GM20000 (cell line): ENCODE measurements around the gene OR10A4.
"Not testable (repeated sequence)": the region's sequence is repeated elsewhere in the genome, so short reads cannot be mapped to it uniquely, and the experiment has no call there.

ENCODE experiments used
- DNase-seq: peaks from one replicate; pipeline ENCODE4 v3.0.0; 2012; ENCODE audit warnings: low spot score
- CTCF ChIP-seq: IDR thresholded peaks from 2 replicates; pipeline ENCODE4 v1.5.1; 2012; ENCODE audit warnings: mild to moderate bottlenecking, control low read depth; ENCODE audit errors: extremely low read depth, missing control alignments

Gene OR10A4

GRCh38 chr11:6875761-6876160, 664 bp upstream of the OR10A4 start:
- TF ChIP-seq CTCF, result no peak
- no peak for DNase-seq

GRCh38 chr11:6876914-6877313, 489 bp downstream of the OR10A4 start:
- no peak for TF ChIP-seq CTCF
- DNase-seq, result no peak

- DNase-seq, result no peak
- no peak for TF ChIP-seq CTCF
Observed at GRCh38 chr11:6882751-6883150, 6.3 kb downstream of the OR10A4 start.

- not testable (repeated sequence) for DNase-seq
Observed at GRCh38 chr11:6887711-6888110, 11.3 kb downstream of the OR10A4 start.

- no peak for TF ChIP-seq CTCF
- DNase-seq, result no peak
Observed at GRCh38 chr11:6888830-6889229, 12.4 kb downstream of the OR10A4 start.

- no peak for TF ChIP-seq CTCF
- DNase-seq, result no peak
Observed at GRCh38 chr11:6889835-6890234, 13.4 kb downstream of the OR10A4 start.

GRCh38 chr11:6892400-6892799, 16.0 kb downstream of the OR10A4 start, which contains the start of gene OR2D2:
OR2D2 (minus strand) TSS chr11:6892500; CDS start chr11:6892500, 0 bp downstream.
- no peak for TF ChIP-seq CTCF
- no peak for DNase-seq

- TF ChIP-seq CTCF, result no peak
- no peak for DNase-seq
Observed at GRCh38 chr11:6894097-6894496, 17.7 kb downstream of the OR10A4 start.
